CD4-positive, alpha-beta T cell treated with Interleukin-12 subunit alpha and Interleukin-12 subunit beta, for 1 hour (primary cell): Measurements from ENCODE around the gene FBXW11.
A peak's percentile ranks its signal among the peaks of the same experiment; 100 is the strongest.
"Not testable (repeated sequence)": the region's sequence is repeated elsewhere in the genome, so short reads cannot be mapped to it uniquely, and the experiment has no call there.

Experiments
- DNase-seq: peaks from one replicate; pipeline ENCODE4 v3.0.0-alpha.2; 2020

Gene FBXW11

GRCh38 chr5:171979606-171980005, 26.8 kb downstream of the FBXW11 start:
- DNase-seq: no peak

DNA sequence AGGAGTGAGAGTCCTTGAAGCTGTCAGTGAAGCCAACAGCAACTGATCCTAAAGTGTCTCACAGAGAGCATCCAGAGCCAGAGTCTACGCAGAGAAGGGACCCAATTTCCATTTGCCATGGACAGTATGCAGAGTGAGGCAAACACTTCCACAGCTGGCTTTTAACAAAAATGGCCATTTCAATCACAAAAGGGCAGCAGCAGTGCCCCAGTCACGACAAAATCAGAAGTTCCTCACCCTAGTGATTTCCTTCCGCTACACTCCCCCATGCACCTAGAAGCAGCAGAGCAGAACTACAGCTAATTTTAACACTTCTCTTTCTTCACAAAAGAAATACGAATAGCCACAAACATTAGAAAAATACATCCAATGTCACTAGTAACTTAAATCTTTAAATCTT, 27.9 kb downstream of the FBXW11 start:
- DNase-seq: no peak

GRCh38 chr5:171978016-171978415, 28.4 kb downstream of the FBXW11 start:
- no peak for DNase-seq

- DNase-seq: not testable (repeated sequence)
Measured at GRCh38 chr5:171977244-171977950, 29.0 kb downstream of the FBXW11 start.

GRCh38 chr5:171975877-171976667, 30.4 kb downstream of the FBXW11 start:
- DNase-seq: no peak

- DNase-seq: no peak
Measured at GRCh38 chr5:171975262-171975876, 31.1 kb downstream of the FBXW11 start.

DNA sequence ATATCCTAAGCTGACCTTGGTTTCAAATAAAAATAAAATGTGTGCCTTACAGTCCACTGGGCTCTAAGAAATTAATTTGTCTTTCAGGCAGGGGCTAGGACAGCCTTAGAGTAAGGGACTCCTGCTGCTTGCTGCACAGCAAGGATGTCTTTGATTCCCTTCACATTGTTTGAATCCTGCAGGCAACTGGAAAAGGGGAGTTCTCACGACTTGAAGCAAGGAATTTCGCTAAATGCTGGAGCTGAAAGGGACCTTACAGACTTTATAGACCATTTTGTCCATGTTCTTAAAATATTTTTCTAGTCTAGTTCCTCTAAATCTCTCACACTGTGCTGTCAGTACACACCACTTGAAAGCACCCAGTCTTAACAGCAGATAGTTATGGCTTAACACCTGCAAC, 35.6 kb downstream of the FBXW11 start:
- no peak for DNase-seq

GRCh38 chr5:171969288-171969880, 37.1 kb downstream of the FBXW11 start:
- DNase-seq: no peak

GRCh38 chr5:171968531-171968930, 37.9 kb downstream of the FBXW11 start:
- DNase-seq: no peak

GRCh38 chr5:171966964-171967363, 39.5 kb downstream of the FBXW11 start:
- no peak for DNase-seq

DNA sequence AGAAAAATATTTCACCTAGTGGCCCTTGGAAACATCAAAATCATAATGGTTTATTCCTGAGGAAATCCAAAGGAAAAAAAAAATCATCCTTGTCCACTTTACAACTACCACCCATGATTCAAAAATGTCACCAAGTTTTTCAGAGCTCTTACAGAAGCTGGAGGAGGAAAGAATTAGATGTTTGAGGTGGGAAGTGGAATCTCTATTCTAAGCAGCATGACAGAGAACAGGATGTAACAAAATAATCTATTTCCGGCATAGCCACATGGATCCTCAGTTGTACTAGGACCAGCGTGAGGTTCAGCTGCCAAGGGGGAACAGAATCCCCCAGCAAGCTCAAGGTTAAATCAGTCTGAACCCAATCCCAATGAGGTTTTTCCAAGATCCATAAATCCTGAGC, 40.2 kb downstream of the FBXW11 start:
- no peak for DNase-seq

GRCh38 chr5:171965745-171966144, 40.7 kb downstream of the FBXW11 start:
- no peak for DNase-seq

DNA sequence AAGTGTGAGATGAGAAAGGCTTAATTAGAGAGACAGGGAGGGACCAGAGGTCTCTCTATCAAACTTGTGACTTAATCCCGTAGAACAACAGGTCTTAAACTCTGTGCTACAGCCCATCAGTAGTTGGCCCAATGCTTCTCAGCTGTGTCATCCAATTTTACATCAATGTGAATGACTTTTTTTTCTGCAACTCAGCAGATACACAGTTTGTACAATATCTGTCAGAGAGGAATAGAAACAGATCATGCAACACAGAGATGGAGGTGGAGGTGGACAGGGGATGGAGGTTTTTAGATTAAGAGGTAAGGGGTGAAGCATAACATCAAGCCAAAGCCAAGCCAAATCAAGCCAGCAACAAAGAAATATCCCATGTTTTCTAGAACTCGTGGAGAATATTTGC, 43.0 kb downstream of the FBXW11 start:
- no peak for DNase-seq

- no peak for DNase-seq
Measured at GRCh38 chr5:171961117-171961516, 45.3 kb downstream of the FBXW11 start.

GRCh38 chr5:171957591-171958251, 48.7 kb downstream of the FBXW11 start:
- DNase-seq: peak; percentile 20

GRCh38 chr5:171956887-171957495, 49.4 kb downstream of the FBXW11 start:
- DNase-seq: no peak

GRCh38 chr5:171956314-171956713, 50.1 kb downstream of the FBXW11 start:
- DNase-seq: no peak

DNA sequence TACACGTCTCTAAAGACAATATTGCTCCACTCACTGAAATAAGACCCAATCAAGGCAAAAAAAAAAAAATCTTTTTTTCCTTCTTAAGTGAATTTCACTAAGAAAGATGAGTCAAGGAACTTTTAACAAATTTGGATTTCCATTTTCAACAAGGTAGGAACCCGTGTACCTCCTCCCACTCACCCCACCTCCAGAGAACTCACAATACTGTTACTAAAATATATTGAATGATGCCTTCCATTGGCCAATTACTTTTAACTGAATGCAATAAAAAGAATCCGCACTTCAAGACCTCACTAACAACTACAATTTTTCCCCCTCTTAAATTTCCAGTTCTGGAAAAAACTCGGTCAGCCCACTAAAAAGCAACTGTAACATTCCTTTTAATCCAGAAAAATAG, 50.7 kb downstream of the FBXW11 start:
- DNase-seq: no peak

- DNase-seq: no peak
Measured at GRCh38 chr5:171954721-171955120, 51.7 kb downstream of the FBXW11 start.

DNA sequence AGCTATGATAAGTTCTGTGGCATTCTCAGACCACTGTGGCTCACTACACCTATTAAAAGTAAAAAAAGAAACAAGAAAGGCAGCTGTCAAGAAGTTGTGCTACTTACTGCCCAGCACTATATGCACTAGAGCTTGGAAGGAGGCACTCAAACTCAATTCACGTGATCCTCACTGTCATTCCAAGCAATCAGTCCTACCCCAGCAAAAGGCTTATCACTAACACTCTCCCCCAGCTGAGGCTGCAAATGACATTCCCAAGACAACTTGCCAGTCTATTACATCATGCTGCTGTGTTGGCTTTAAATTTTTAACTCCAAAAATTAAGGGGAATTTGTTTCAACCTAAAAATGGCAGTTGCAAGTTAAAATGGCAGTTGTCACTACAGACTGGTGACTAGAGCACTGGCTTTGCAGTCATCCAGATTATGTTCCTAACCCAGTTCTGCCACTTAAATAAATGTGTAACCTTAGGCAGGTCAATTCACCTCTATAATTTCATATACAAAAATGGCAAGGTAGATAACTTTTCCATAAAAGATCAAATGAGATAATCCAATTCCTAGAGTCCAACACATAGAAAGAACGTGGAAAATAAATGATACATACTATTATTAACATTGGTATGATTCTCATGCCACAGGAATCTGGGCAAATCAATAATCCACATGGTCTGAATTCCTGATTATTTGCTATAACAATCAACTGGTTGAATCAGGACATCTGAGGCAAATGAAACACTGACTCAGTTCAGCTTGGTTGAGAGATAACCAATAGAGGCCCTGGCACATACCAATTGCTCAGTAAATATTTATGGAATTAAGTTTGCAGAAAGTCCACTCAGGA, 52.4 kb downstream of the FBXW11 start:
- no peak for DNase-seq

DNA sequence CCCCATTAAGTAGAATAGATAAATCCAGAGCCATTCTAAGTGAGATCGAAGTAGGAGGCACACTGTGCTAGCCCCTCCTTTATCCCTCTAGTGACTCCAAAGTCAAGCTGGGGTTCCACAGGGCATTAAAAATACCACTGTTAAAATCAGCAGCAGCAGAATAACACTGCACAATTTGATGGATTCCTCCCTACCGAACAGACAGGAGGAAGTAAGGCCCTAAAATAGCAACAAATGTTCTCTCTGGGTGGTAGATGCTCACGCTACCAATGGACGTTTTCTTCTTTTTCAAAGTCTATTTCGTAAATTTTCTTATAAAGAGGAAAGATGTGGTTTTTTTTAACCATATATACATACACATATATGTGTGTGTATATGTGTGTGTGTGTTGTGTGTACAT, 54.4 kb downstream of the FBXW11 start:
- no peak for DNase-seq

GRCh38 chr5:171951218-171951617, 55.2 kb downstream of the FBXW11 start:
- no peak for DNase-seq
